ENCODE measurements around the gene C2CD2L. TPM values are rescaled to one million over a fixed set of nuclear protein-coding genes. Genes with fewer than 3 reads are reported as not detected.
A peak's percentile ranks its signal among the peaks of the same experiment; 100 is the strongest.

Gene C2CD2L
- total and polyA plus RNA-seq, 2 of the 13 experiments (the other 11 are each of a cell fraction or from before 2014, with no cell fraction given) = 3.7 to 5.5 TPM

DNA sequence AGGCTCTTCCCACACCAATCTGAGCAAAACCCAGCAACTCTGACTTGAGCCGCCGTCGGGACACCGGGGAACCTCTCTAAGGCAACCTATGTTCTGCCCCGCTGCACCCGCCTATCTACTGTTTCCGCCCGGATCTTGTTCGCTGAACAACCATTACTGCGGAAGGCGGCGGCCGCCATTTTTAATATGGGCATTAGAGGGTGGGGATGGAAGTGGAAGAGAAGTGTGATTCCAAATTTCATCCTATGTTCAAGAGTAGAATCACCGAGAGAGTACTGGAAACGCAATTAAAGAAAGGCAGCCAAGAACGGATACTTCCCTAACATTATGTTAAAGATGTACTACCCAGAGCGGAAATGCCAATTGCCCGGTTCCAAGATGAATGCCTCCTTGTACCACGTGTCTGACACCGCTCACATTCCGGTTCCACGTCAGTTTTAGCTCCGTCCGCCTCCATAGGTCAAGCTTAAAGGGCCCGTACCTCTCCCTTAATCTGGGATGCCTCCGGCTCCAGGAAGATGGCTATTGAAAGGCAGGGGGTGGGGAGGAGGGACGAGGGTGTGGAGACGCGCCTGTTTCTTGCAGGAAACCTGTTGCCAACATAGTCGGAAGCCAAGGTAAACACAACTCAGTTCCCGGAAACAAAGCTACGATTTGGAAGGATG is 5.3 kb upstream of the C2CD2L start, which contains the start of gene DPAGT1 (continued):
- peak; percentile 96 for TF ChIP-seq KDM5A (IDR thresholded peaks at IDR 0.05; ENCODE audit: borderline replicate concordance, low read length)
- TF ChIP-seq, protein P1, sequence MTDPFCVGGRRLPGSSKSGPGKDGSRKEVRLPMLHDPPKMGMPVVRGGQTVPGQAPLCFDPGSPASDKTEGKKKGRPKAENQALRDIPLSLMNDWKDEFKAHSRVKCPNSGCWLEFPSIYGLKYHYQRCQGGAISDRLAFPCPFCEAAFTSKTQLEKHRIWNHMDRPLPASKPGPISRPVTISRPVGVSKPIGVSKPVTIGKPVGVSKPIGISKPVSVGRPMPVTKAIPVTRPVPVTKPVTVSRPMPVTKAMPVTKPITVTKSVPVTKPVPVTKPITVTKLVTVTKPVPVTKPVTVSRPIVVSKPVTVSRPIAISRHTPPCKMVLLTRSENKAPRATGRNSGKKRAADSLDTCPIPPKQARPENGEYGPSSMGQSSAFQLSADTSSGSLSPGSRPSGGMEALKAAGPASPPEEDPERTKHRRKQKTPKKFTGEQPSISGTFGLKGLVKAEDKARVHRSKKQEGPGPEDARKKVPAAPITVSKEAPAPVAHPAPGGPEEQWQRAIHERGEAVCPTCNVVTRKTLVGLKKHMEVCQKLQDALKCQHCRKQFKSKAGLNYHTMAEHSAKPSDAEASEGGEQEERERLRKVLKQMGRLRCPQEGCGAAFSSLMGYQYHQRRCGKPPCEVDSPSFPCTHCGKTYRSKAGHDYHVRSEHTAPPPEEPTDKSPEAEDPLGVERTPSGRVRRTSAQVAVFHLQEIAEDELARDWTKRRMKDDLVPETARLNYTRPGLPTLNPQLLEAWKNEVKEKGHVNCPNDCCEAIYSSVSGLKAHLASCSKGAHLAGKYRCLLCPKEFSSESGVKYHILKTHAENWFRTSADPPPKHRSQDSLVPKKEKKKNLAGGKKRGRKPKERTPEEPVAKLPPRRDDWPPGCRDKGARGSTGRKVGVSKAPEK (CRISPR knock-in tag; IDR thresholded peaks at IDR 0.05; ENCODE audit: borderline replicate concordance) = no peak
- no peak for TF ChIP-seq ZNF367 (CRISPR knock-in tag; IDR thresholded peaks at IDR 0.05; ENCODE audit: borderline replicate concordance)
- TF ChIP-seq TBP (CRISPR knock-in tag; IDR thresholded peaks at IDR 0.05) = no peak
- peak; percentile 91 for TF ChIP-seq PHF21A (CRISPR knock-in tag; IDR thresholded peaks at IDR 0.05)
- TF ChIP-seq ZFP90 (CRISPR knock-in tag; IDR thresholded peaks at IDR 0.05; ENCODE audit: borderline replicate concordance) = no peak; the same call in 1 of the 2 replicates
- TF ChIP-seq HDAC1 (CRISPR knock-in tag; IDR thresholded peaks at IDR 0.05) = peak; percentile 73; the same call in 1 of the 2 replicates
- no peak for TF ChIP-seq ZBTB38 (CRISPR knock-in tag; IDR thresholded peaks at IDR 0.05)
- no peak for TF ChIP-seq SETDB1 (CRISPR knock-in tag; IDR thresholded peaks at IDR 0.05; ENCODE audit: borderline replicate concordance)
- TF ChIP-seq, protein P2, sequence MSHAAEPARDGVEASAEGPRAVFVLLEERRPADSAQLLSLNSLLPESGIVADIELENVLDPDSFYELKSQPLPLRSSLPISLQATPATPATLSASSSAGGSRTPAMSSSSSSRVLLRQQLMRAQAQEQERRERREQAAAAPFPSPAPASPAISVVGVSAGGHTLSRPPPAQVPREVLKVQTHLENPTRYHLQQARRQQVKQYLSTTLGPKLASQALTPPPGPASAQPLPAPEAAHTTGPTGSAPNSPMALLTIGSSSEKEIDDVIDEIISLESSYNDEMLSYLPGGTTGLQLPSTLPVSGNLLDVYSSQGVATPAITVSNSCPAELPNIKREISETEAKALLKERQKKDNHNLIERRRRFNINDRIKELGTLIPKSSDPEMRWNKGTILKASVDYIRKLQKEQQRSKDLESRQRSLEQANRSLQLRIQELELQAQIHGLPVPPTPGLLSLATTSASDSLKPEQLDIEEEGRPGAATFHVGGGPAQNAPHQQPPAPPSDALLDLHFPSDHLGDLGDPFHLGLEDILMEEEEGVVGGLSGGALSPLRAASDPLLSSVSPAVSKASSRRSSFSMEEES (CRISPR knock-in tag; IDR thresholded peaks at IDR 0.05) = no peak; the same call in 1 of the 2 replicates
- TF ChIP-seq TOE1 (CRISPR knock-in tag; IDR thresholded peaks at IDR 0.05) = no peak
- no peak for TF ChIP-seq EP300 (IDR thresholded peaks at IDR 0.05; ENCODE audit: low read depth in 2 of 2, low read length in 2 of 2)
- TF ChIP-seq EP300 (CRISPR knock-in tag; IDR thresholded peaks at IDR 0.05; ENCODE audit: borderline replicate concordance) = 0 out of 2 replicates have a peak, but pooled peaks have one; percentile 18
- TF ChIP-seq, protein P3, sequence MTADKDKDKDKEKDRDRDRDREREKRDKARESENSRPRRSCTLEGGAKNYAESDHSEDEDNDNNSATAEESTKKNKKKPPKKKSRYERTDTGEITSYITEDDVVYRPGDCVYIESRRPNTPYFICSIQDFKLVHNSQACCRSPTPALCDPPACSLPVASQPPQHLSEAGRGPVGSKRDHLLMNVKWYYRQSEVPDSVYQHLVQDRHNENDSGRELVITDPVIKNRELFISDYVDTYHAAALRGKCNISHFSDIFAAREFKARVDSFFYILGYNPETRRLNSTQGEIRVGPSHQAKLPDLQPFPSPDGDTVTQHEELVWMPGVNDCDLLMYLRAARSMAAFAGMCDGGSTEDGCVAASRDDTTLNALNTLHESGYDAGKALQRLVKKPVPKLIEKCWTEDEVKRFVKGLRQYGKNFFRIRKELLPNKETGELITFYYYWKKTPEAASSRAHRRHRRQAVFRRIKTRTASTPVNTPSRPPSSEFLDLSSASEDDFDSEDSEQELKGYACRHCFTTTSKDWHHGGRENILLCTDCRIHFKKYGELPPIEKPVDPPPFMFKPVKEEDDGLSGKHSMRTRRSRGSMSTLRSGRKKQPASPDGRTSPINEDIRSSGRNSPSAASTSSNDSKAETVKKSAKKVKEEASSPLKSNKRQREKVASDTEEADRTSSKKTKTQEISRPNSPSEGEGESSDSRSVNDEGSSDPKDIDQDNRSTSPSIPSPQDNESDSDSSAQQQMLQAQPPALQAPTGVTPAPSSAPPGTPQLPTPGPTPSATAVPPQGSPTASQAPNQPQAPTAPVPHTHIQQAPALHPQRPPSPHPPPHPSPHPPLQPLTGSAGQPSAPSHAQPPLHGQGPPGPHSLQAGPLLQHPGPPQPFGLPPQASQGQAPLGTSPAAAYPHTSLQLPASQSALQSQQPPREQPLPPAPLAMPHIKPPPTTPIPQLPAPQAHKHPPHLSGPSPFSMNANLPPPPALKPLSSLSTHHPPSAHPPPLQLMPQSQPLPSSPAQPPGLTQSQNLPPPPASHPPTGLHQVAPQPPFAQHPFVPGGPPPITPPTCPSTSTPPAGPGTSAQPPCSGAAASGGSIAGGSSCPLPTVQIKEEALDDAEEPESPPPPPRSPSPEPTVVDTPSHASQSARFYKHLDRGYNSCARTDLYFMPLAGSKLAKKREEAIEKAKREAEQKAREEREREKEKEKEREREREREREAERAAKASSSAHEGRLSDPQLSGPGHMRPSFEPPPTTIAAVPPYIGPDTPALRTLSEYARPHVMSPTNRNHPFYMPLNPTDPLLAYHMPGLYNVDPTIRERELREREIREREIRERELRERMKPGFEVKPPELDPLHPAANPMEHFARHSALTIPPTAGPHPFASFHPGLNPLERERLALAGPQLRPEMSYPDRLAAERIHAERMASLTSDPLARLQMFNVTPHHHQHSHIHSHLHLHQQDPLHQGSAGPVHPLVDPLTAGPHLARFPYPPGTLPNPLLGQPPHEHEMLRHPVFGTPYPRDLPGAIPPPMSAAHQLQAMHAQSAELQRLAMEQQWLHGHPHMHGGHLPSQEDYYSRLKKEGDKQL (CRISPR knock-in tag; IDR thresholded peaks at IDR 0.05; ENCODE audit: low read depth) = no peak
- no peak; the same call in 1 of the 2 replicates for TF ChIP-seq ZNF431 (CRISPR knock-in tag; IDR thresholded peaks at IDR 0.05; ENCODE audit: borderline replicate concordance, low read depth)
- peak; percentile 21; the same call in 1 of the 2 replicates for TF ChIP-seq ISL2 (CRISPR knock-in tag; IDR thresholded peaks at IDR 0.05)
- TF ChIP-seq GATAD1 (CRISPR knock-in tag; IDR thresholded peaks at IDR 0.05) = peak; percentile 88
- TF ChIP-seq ZNF251 (CRISPR knock-in tag; IDR thresholded peaks at IDR 0.05) = no peak

All from HepG2 (cell line).